HFF-Myc (cell line): ENCODE results near the gene PMM1.

Source experiments
- DNase-seq: peaks from one replicate; pipeline ENCODE4 v3.0.0-alpha.2; 2011; ENCODE audit warnings: low read depth; ENCODE audit errors: extremely low read depth
- H3K4me3 ChIP-seq: replicated peaks from 2 replicates; pipeline ENCODE4 v1.5.1; 2011; ENCODE audit warnings: low read depth, mild to moderate bottlenecking, control low read depth, low read length
- TF ChIP-seq, protein P1 (sequence below): IDR thresholded peaks from 2 replicates; pipeline ENCODE4 v1.5.1; 2012; ENCODE audit warnings: mild to moderate bottlenecking, low read depth, low read length, control low read depth; ENCODE audit errors: missing control alignments

Gene PMM1

DNA sequence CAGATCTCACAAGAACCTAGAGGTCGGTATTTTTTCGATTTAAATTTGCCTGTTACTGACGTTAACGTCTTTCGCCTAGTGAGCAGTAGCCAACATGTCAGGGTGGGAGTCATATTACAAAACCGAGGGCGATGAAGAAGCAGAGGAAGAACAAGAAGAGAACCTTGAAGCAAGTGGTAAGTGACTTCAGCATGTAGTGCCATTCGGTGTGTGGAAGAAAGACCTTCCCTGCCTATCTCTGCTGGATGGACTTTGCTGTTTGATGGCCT lies 32.2 kb upstream of the PMM1 start:
- DNase-seq, result no peak
- TF ChIP-seq, protein P1, sequence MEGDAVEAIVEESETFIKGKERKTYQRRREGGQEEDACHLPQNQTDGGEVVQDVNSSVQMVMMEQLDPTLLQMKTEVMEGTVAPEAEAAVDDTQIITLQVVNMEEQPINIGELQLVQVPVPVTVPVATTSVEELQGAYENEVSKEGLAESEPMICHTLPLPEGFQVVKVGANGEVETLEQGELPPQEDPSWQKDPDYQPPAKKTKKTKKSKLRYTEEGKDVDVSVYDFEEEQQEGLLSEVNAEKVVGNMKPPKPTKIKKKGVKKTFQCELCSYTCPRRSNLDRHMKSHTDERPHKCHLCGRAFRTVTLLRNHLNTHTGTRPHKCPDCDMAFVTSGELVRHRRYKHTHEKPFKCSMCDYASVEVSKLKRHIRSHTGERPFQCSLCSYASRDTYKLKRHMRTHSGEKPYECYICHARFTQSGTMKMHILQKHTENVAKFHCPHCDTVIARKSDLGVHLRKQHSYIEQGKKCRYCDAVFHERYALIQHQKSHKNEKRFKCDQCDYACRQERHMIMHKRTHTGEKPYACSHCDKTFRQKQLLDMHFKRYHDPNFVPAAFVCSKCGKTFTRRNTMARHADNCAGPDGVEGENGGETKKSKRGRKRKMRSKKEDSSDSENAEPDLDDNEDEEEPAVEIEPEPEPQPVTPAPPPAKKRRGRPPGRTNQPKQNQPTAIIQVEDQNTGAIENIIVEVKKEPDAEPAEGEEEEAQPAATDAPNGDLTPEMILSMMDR, result no peak
- peak overlapping the region; percentile 70 for H3K4me3 ChIP-seq

- TF ChIP-seq, protein P1, result no peak
- peak; percentile 99 for DNase-seq
- H3K4me3 ChIP-seq, result peak within 1 kb of the TSS; percentile 70
Observed at GRCh38 chr22:41621099-41621910, 31.7 kb upstream of the PMM1 start, which contains the start of gene XRCC6. Gene XRCC6 (plus strand): TSS chr22:41621295. CDS start chr22:41622005, 710 bp downstream.

GRCh38 chr22:41620589-41621098 lies 31.0 kb upstream of the PMM1 start, which contains the start of gene DESI1:
Gene DESI1 (minus strand): TSS chr22:41621043. CDS start chr22:41620839, 204 bp downstream.
- peak within 1 kb of the TSS; percentile 70 for H3K4me3 ChIP-seq
- DNase-seq, result no peak
- TF ChIP-seq, protein P1, result no peak

DNA sequence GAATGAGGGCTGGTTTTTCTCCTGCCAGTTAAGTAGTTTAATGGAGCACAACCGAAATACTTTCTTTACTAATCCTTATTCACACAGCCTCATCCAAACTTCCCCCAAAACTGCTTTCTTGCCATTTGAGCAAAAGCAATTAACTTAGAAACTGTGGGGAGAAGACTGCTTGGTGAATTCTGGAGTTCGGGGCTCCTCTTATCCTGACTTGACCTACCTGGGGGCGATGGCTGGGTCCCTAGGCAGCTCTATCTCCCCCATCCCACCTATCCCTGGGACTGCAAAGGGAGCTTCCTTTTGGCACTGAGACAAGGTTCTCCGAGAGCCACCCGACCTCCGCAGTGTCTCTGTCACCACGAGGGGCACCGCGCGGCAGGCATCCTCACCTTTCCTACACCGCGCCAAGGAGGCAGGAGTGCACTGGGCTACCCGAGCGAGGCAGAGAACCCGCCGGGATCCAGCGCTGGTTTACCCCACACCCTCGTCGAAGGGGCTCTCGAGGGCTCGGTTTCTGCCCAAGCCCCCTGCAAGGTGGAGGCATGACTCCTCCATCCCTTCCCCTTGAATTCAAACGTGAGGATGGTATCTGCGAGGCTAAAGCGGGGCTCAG lies 30.4 kb upstream of the PMM1 start:
- DNase-seq, result no peak
- H3K4me3 ChIP-seq, result peak overlapping the region; percentile 70
- TF ChIP-seq, protein P1, result no peak

- no peak overlapping the region for H3K4me3 ChIP-seq
- no peak for DNase-seq
- TF ChIP-seq, protein P1, result no peak
Observed at GRCh38 chr22:41613456-41613855, 23.8 kb upstream of the PMM1 start.

- no peak overlapping the region for H3K4me3 ChIP-seq
- TF ChIP-seq, protein P1, result no peak
- DNase-seq, result no peak
Observed at GRCh38 chr22:41612603-41613306, 23.1 kb upstream of the PMM1 start.
